NT2/D1 (cell line): Measurements from ENCODE around the gene WDR20.

Experiments used
- DNase-seq: peaks from one replicate; pipeline ENCODE4 v3.0.0-alpha.2; 2011; ENCODE audit warnings: low read depth, low spot score
- H3K27me3 ChIP-seq: 2 replicates; pipeline ENCODE4 v1.6.0; 2011; ENCODE audit warnings: mild to moderate bottlenecking; ENCODE audit not compliant: insufficient read length, insufficient read depth
- H3K36me3 ChIP-seq: 2 replicates; pipeline ENCODE4 v1.6.1; 2011; ENCODE audit warnings: mild to moderate bottlenecking, low read length, mixed read lengths; ENCODE audit not compliant: insufficient read depth, insufficient read length
- H3K4me1 ChIP-seq: 2 replicates; pipeline ENCODE4 v1.5.1; 2011; ENCODE audit not compliant: insufficient read depth, insufficient read length
- H3K4me3 ChIP-seq: 2 replicates; pipeline ENCODE4 v1.5.1; 2011; ENCODE audit warnings: low read depth; ENCODE audit not compliant: insufficient read length
- H3K9ac ChIP-seq: 2 replicates; pipeline ENCODE4 v1.6.0; 2011; ENCODE audit warnings: low read depth; ENCODE audit not compliant: insufficient read length
- H3K9me3 ChIP-seq: 2 replicates; pipeline ENCODE4 v1.5.1; 2011; ENCODE audit warnings: mild to moderate bottlenecking, low read length; ENCODE audit not compliant: insufficient read depth
- SUZ12 ChIP-seq: IDR thresholded peaks from 2 replicates; pipeline ENCODE4 v1.6.1; 2011; ENCODE audit not compliant: insufficient read length, insufficient read depth; ENCODE audit errors: extremely low read depth
- YY1 ChIP-seq: IDR thresholded peaks from 2 replicates; pipeline ENCODE4 v1.6.1; 2011; ENCODE audit not compliant: insufficient read length, insufficient read depth
- ZNF274 ChIP-seq: IDR thresholded peaks from 2 replicates; pipeline ENCODE4 v1.6.1; 2011; ENCODE audit warnings: mild to moderate bottlenecking, low read depth, low read length

The WDR20 gene

GRCh38 chr14:102139286-102140026 is at the start of gene WDR20:
TSS of gene WDR20 (plus strand) at chr14:102139897. CDS start at chr14:102139924, 27 bp downstream.
- Histone ChIP-seq H3K36me3 (peaks cover 3% of the 10 kb centered on the region), H3K9me3 (no peaks in the 10 kb centered on the region), H3K27me3 (no peaks in the 10 kb centered on the region), H3K9ac (peak within 1 kb of the TSS; percentile 99), H3K4me1 (no peaks in the 10 kb centered on the region), H3K4me3 (peak within 1 kb of the TSS; percentile 97)
- TF ChIP-seq SUZ12 (no peak), YY1 (peak; percentile 79)
- DNase-seq, result peak; percentile 92

- H3K4me3 ChIP-seq, result no peak overlapping the region
- TF ChIP-seq ZNF274 (no peak), SUZ12 (no peak), YY1 (no peak)
- peaks cover under 1% of the 10 kb centered on the region for H3K4me1 ChIP-seq
- no peak overlapping the region for H3K9ac ChIP-seq
- no peak for DNase-seq
- H3K9me3 ChIP-seq, result no peaks in the 10 kb centered on the region
- peaks cover 8% of the 10 kb centered on the region for H3K36me3 ChIP-seq
- no peaks in the 10 kb centered on the region for H3K27me3 ChIP-seq
Measured at GRCh38 chr14:102090713-102091112, 49.0 kb upstream of the WDR20 start.

- TF ChIP-seq ZNF274 (no peak), YY1 (no peak), SUZ12 (no peak)
- no peak overlapping the region for H3K9ac ChIP-seq
Measured at GRCh38 chr14:102092806-102093205, 46.9 kb upstream of the WDR20 start.

GRCh38 chr14:102094101-102094500 is 45.6 kb upstream of the WDR20 start:
- TF ChIP-seq YY1 (no peak), ZNF274 (no peak)
- no peaks in the 10 kb centered on the region for H3K9me3 ChIP-seq
- no peak overlapping the region for H3K9ac ChIP-seq
- no peak overlapping the region for H3K4me3 ChIP-seq
- H3K27me3 ChIP-seq, result no peaks in the 10 kb centered on the region
- H3K4me1 ChIP-seq, result peaks cover 9% of the 10 kb centered on the region
- H3K36me3 ChIP-seq, result peaks cover 4% of the 10 kb centered on the region
- no peak for DNase-seq

More at GRCh38 chr14:102092806-102093205, 46.9 kb upstream of the WDR20 start:
- H3K36me3 ChIP-seq, result no peaks in the 10 kb centered on the region
- H3K4me1 ChIP-seq, result peaks cover 9% of the 10 kb centered on the region
- DNase-seq, result no peak
- H3K27me3 ChIP-seq, result no peaks in the 10 kb centered on the region
- no peaks in the 10 kb centered on the region for H3K9me3 ChIP-seq
- H3K4me3 ChIP-seq, result no peak overlapping the region

- Histone ChIP-seq H3K9me3 (no peaks in the 10 kb centered on the region), H3K36me3 (peaks cover 4% of the 10 kb centered on the region), H3K4me1 (peaks cover 9% of the 10 kb centered on the region), H3K9ac (peak overlapping the region; percentile 28), H3K27me3 (no peaks in the 10 kb centered on the region), H3K4me3 (no peak overlapping the region)
- no peak for DNase-seq
- TF ChIP-seq ZNF274, result no peak
- TF ChIP-seq YY1, result no peak
- no peak for TF ChIP-seq SUZ12
Measured at GRCh38 chr14:102095231-102095870, 44.3 kb upstream of the WDR20 start.

- Histone ChIP-seq H3K36me3 (peaks cover 4% of the 10 kb centered on the region), H3K27me3 (no peaks in the 10 kb centered on the region), H3K9ac (peak overlapping the region; percentile 3), H3K4me3 (no peak overlapping the region), H3K9me3 (no peaks in the 10 kb centered on the region), H3K4me1 (peaks cover 9% of the 10 kb centered on the region)
- DNase-seq, result no peak
- no peak for TF ChIP-seq ZNF274
- no peak for TF ChIP-seq YY1
- TF ChIP-seq SUZ12, result no peak
Measured at GRCh38 chr14:102095871-102096568, 43.7 kb upstream of the WDR20 start.
